ENCODE measurements around the gene EXOC6.

EXOC6 gene

DNA sequence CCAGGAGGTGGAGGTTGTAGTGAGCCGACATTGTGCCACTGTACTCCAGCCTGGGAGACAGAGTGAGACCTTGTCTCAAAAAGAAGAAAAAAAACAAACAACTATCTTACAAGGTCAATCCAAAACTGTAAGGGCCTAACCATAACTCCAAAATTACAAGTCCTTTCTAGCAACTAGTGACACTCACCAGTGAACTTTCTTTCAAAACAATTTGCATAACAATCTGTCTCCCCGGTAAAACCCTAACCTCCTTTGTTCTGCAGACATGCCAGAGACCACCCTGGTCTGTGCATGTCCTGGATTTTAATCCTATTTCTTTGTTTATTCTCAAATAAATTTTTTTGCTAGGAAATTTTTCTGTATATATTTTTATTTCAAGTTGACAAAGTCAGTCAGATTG lies 68.1 kb downstream of the EXOC6 start:
- TF ChIP-seq, protein P1, sequence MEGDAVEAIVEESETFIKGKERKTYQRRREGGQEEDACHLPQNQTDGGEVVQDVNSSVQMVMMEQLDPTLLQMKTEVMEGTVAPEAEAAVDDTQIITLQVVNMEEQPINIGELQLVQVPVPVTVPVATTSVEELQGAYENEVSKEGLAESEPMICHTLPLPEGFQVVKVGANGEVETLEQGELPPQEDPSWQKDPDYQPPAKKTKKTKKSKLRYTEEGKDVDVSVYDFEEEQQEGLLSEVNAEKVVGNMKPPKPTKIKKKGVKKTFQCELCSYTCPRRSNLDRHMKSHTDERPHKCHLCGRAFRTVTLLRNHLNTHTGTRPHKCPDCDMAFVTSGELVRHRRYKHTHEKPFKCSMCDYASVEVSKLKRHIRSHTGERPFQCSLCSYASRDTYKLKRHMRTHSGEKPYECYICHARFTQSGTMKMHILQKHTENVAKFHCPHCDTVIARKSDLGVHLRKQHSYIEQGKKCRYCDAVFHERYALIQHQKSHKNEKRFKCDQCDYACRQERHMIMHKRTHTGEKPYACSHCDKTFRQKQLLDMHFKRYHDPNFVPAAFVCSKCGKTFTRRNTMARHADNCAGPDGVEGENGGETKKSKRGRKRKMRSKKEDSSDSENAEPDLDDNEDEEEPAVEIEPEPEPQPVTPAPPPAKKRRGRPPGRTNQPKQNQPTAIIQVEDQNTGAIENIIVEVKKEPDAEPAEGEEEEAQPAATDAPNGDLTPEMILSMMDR (IDR thresholded peaks at IDR 0.05; ENCODE audit: control insufficient read depth, insufficient read depth, low read depth, low read length, missing control alignments): no peak
- DNase-seq (ENCODE audit: low read depth): no peak
- H3K4me3 ChIP-seq (ENCODE audit: control insufficient read depth, low read depth, low read length): no peak overlapping the region

DNA sequence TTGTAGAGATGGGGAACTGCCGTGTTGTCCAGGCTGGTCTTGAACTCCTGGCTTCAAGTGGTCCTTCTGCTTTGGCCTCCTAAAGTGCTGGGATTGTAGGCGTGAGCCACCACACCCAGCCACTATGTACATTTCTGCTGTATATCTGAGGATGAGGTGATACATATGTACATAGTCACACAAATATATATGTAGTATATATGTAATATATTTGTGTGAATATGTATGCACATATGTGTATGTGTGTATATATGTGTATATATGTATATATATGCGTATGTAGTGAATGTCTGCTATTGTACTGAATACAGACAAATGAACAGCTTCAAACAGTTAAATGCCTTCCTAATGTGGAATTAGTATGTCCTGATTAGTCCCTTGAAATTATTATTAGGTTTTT lies 70.3 kb downstream of the EXOC6 start:
- H3K4me3 ChIP-seq (ENCODE audit: control insufficient read depth, low read depth, low read length): no peak overlapping the region
- no peak for DNase-seq (ENCODE audit: low read depth)
- TF ChIP-seq, protein P1 (IDR thresholded peaks at IDR 0.05; ENCODE audit: control insufficient read depth, insufficient read depth, low read depth, low read length, missing control alignments): no peak

DNA sequence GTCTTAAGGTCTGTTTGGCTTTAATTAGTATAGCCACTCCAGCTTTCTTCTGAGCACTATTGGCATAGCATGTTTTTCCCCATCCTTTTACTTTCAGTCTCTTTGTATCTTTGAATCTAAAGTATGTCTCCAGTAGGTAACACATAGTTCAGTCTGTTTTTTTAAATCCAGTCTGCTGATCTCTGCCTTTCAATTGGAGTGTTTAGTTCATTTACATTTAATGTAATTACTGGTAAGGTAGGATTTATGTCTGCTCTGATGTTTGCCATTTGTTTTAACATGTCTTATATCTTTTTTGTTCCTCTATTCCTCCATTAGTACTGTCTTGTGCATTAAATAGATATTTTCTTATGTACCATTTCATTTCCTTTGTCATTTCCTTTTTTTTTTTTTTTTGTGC lies 72.5 kb downstream of the EXOC6 start:
- no peak for DNase-seq (ENCODE audit: low read depth)
- TF ChIP-seq, protein P1 (IDR thresholded peaks at IDR 0.05; ENCODE audit: control insufficient read depth, insufficient read depth, low read depth, low read length, missing control alignments): no peak
- H3K4me3 ChIP-seq (ENCODE audit: control insufficient read depth, low read depth, low read length): no peak overlapping the region

DNA sequence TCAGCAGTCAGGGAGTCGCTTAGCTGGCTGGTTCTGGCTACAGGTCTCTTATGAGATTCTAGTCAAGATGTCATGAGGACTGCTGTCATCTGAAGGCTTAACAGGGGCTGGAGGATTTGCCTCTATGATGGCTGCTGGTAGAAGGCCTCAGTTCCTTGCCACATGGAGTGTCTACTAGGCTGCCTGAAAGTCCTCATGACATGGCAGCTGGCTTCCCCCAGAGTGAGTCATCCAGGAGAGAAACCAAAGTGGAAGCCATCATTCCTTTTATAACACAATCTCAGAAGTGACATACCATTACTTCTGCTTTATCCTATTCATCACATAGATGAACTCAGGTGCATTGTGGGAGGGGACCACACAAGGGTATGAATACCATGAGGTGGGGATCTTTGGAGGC lies 75.1 kb downstream of the EXOC6 start:
- H3K4me3 ChIP-seq (ENCODE audit: control insufficient read depth, low read depth, low read length): no peak overlapping the region
- TF ChIP-seq, protein P1 (IDR thresholded peaks at IDR 0.05; ENCODE audit: control insufficient read depth, insufficient read depth, low read depth, low read length, missing control alignments): no peak
- no peak for DNase-seq (ENCODE audit: low read depth)

DNA sequence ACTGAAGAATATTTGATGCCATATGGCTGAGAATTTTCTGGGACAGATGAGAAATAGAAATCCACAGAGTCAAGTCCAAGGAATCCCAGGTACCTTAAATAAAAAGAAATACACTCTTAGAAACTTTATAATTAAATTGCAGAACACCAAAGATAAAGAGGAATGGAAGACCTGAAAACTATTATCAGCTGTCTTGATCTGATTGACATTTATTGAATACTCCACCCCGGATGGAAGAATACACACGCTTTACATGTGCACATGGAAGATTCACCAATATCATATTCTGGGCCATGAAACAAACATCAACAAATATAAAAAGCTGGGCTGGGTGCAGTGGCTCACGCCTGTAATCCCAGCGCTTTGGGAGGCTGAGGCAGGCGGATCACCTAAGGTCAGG lies 81.6 kb downstream of the EXOC6 start:
- TF ChIP-seq, protein P1 (IDR thresholded peaks at IDR 0.05; ENCODE audit: control insufficient read depth, insufficient read depth, low read depth, low read length, missing control alignments): no peak
- DNase-seq (ENCODE audit: low read depth): no peak
- no peak overlapping the region for H3K4me3 ChIP-seq (ENCODE audit: control insufficient read depth, low read depth, low read length)

DNA sequence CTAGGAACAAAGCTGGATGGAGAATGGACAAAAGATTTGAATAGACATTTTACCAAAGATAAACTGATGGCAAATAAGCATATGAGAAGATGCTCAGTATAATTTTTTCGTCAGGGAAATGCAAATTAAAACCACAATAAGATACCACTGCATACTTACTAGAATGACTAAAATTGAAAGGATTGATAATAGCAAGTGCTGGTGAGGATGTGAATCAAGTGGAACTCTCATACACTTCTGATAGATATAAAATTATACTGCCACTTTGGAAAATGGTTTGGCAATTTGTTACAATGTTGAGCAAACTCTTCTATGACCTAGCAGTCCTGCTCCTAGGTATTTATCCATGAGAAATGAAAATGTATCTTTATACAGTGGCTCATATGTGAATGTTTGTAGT lies 83.3 kb downstream of the EXOC6 start:
- H3K4me3 ChIP-seq (ENCODE audit: control insufficient read depth, low read depth, low read length): no peak overlapping the region
- no peak for DNase-seq (ENCODE audit: low read depth)
- TF ChIP-seq, protein P1 (IDR thresholded peaks at IDR 0.05; ENCODE audit: control insufficient read depth, insufficient read depth, low read depth, low read length, missing control alignments): no peak

DNA sequence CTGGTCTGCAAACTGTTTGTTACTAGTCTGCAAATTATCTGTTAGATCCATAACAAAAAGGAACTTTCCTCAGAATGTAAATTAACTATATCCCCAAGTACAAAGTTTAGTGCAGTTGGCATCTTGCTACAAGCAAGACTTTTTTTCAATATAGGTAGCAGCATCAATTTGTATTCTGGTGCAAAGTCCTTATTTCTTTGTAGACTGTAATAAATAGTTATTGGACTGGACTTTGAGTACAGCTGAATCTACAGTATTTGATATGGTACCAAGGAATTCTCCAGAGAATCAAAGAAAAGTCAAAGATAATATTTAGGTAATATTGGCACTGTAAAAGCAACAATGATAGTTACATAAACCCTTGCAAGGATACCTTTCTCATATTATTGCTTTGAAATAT lies 89.6 kb downstream of the EXOC6 start:
- no peak overlapping the region for H3K4me3 ChIP-seq (ENCODE audit: control insufficient read depth, low read depth, low read length)
- TF ChIP-seq, protein P1 (IDR thresholded peaks at IDR 0.05; ENCODE audit: control insufficient read depth, insufficient read depth, low read depth, low read length, missing control alignments): no peak
- no peak for DNase-seq (ENCODE audit: low read depth)

Data from AG09309 (cell line).